Activated effector memory CD4-positive, alpha-beta T cell treated with Interleukin-2 at 50 U/mL for 16 hours (primary cell): Measurements from ENCODE around the gene CGNL1.

Source experiments
- DNase-seq: peaks from one replicate; pipeline ENCODE4 v3.0.0-alpha.2; 2020

Gene CGNL1

GRCh38 chr15:57424628-57425405, 48.5 kb downstream of the CGNL1 start:
- no peak for DNase-seq

- no peak for DNase-seq
Observed at GRCh38 chr15:57425842-57426241, 49.5 kb downstream of the CGNL1 start.

- DNase-seq = no peak
Observed at GRCh38 chr15:57427367-57427821, 51.1 kb downstream of the CGNL1 start.

- no peak for DNase-seq
Observed at GRCh38 chr15:57432141-57432741, 55.9 kb downstream of the CGNL1 start.

GRCh38 chr15:57436166-57436565, 59.9 kb downstream of the CGNL1 start:
- no peak for DNase-seq

GRCh38 chr15:57436961-57437360, 60.7 kb downstream of the CGNL1 start:
- DNase-seq = no peak

GRCh38 chr15:57437564-57437963, 61.3 kb downstream of the CGNL1 start:
- no peak for DNase-seq

- DNase-seq = no peak
Observed at GRCh38 chr15:57438166-57438565, 61.9 kb downstream of the CGNL1 start.

GRCh38 chr15:57439128-57440027, 63.1 kb downstream of the CGNL1 start:
- DNase-seq = no peak

- no peak for DNase-seq
Observed at GRCh38 chr15:57440167-57440566, 63.9 kb downstream of the CGNL1 start.

GRCh38 chr15:57440799-57441198, 64.5 kb downstream of the CGNL1 start:
- DNase-seq = no peak

GRCh38 chr15:57442335-57442734, 66.0 kb downstream of the CGNL1 start:
- no peak for DNase-seq

- DNase-seq = no peak
Observed at GRCh38 chr15:57443486-57443885, 67.2 kb downstream of the CGNL1 start.

- DNase-seq = no peak
Observed at GRCh38 chr15:57444877-57445513, 68.7 kb downstream of the CGNL1 start.

- no peak for DNase-seq
Observed at GRCh38 chr15:57445872-57446271, 69.6 kb downstream of the CGNL1 start.

- no peak for DNase-seq
Observed at GRCh38 chr15:57446393-57446792, 70.1 kb downstream of the CGNL1 start.

GRCh38 chr15:57451555-57451954, 75.2 kb downstream of the CGNL1 start:
- DNase-seq = no peak

GRCh38 chr15:57452090-57452754, 75.9 kb downstream of the CGNL1 start:
- no peak for DNase-seq

- DNase-seq = no peak
Observed at GRCh38 chr15:57455929-57456328, 79.6 kb downstream of the CGNL1 start.

- DNase-seq = no peak
Observed at GRCh38 chr15:57456559-57456958, 80.3 kb downstream of the CGNL1 start.

GRCh38 chr15:57457726-57458125, 81.4 kb downstream of the CGNL1 start:
- DNase-seq = no peak

GRCh38 chr15:57458356-57458781, 82.1 kb downstream of the CGNL1 start:
- DNase-seq = no peak
